GM19395 (cell line): ENCODE measurements around the gene AMN.

ENCODE experiments used
- ATAC-seq: cut with Tn5 transposase; IDR thresholded peaks from one replicate; pipeline ENCODE4 v1.9.1; 2021; ENCODE audit warnings: mild to moderate bottlenecking, moderate library complexity; ENCODE audit not compliant: unreplicated experiment

Gene AMN

DNA sequence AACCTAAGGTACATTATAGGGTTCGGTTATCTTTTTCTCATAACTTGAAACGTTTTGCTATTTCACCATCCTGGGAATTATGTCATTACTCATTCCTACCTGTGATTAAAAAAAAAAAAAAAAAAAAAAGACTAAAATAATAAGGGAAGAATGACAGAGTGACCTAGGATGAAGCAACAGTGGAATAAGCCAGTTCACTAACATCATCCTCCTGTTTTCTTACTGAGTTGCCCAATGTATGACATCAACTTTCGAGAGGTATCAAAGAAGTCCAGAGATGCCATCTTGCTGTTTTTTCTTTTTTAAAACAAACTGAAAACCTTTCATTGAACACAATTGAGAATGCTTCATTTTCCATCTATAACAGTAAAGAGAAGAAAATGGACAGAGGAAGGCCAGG, 42.8 kb downstream of the AMN start:
- ATAC-seq: no peak

DNA sequence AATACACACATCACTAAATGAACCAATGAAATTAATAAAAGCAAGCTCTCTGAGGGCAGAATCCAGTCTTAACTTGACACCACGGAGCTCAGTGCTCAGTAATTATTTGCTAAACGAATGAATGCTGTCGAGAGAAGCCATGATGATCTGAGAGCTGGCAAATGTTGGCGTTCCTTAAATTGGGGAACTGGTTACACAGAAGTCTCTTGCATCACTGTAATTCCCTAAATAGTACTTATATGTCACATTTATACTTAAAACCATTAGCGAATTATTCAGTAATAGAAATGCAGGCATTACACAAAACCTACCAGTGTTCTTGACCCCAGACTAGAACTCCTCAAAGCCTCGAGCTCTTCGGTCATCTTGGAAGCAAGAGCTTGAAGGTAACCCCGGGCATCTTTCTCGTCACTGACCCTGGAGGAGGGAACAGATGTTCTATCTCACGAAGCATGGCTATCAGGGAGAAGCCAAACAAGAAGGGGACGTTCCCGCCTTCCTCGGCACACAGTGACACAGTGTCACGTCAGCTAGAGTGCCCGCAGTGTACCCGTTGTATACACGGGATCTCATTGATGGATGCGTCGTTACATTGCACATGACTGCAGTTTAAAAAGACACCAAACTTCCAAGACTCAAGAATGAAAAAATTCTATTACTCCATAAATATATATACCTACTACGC, 43.6 kb downstream of the AMN start:
- ATAC-seq: no peak

DNA sequence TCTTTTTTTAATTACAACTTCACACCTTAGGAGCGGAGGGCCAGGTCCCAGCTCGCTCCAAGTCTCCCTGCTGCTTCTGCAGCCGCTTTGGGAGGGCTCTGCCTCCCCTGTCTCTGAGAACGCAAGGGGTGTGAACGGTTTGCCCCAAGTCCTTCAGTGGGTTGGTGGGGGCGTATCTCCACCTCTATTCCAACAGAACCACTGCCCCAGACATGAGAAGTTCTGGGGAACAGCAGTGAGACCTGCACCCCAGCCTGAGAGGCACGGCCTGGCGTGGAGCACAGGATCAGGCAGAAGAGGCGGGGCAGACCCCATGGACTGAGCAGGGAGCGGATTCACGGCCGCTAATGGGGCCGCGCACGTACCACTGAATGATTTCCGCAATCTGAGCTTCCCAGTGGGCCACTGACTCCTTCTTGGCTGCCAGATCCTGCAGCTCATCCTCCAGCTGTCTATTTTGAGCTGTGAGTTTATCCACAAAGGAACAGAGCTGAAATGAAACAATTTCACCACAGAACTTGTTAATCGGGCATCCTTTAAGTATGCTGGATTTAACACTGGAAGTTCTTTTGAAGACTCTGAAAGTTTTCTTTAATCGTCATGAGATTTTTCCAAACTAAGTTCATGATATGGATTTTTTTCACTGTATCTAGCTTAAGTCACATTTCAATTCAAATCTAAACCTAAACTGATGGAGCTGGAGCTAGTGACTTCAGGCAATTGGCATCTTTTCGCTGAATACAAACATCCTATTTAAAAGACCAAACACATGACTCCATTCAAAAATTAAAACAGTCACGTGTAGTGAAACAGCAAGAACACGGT, 44.4 kb downstream of the AMN start:
- ATAC-seq: no peak

DNA sequence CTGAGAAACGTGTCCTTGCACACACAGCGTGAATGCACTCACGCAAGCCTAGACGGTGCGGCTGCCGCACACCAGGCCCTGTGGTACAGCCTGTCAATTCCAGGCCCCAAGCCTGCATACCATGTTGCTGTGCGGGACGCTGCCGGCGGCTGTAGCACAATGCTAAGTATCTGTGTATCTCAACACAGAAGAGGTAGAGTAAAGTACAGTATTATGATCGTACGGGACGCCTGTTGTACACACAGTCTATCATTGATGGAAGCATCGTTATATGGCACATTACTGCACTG, 45.0 kb downstream of the AMN start:
- ATAC-seq: no peak

DNA sequence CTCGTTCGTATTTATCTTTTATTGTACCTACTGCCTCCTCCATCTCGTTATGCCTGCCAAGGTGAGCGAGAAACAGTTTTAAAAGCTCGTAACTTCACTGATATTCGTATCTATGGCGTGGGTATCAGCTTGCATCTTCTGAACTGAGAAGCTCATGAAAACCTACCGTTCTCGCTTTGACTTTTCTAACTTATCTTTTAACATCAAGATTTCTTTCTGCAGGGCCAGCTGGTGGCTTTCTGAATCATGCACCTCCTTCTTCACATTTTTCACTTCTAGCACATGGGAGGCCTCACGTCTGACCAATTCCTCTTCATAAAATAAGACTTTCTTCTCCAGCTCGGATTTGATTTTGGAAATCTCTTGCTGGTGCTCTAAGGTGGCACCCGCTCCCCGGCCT, 45.8 kb downstream of the AMN start:
- no peak for ATAC-seq

DNA sequence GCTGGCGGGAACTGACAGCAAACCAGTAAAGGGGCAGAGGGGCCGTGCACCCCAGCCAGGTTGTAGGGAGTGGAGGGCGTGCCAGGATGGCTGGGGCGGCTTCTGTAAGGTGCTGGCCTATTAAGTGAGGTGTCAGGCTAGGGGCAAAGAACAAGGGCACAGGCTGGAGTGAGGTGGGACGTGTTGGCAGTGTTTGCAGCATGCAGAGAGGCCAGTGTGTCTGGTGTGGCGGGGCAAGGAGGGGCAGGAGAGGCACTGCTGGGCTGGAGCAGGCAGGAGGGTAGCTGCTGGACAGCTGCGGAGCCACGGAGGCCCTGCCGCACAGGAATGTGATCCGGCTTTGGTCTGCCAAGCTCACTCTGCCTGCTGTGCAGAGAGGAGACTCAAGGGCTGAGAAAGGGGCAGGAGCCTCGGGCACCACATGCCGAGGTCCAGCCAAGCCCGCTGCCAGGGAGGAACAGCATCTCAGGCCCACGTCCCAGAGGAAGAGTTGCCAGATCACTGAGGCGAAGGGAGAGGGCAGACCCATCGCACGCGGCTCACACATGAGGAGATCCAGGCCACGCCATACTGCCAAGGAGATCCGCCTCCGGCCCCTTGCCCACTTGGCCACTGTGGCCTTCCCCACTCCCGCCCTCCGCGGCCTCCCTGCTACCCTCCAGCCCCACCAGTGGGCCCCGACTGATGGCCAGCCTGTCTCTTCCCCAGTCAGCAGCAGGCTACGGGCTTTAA, 46.8 kb downstream of the AMN start:
- ATAC-seq: no peak

DNA sequence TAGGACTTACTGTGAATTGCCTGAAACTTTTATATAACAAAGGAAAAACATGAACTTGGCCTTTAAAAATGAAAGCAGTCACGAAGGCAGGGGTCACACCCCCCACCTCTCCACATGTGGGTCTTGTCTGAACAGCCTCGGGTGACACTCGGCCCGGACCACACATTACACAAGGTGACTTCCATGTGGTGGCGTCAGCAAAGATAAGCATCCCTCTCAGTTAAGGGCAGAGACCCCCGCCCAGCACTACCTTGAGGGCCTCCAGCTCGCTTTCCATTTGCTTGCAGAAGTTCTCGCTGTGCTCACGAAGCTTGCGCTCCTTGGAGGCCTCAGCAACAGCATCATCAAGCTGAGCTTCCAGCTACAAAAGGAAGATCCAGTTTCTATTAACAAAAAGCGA, 47.4 kb downstream of the AMN start:
- no peak for ATAC-seq

DNA sequence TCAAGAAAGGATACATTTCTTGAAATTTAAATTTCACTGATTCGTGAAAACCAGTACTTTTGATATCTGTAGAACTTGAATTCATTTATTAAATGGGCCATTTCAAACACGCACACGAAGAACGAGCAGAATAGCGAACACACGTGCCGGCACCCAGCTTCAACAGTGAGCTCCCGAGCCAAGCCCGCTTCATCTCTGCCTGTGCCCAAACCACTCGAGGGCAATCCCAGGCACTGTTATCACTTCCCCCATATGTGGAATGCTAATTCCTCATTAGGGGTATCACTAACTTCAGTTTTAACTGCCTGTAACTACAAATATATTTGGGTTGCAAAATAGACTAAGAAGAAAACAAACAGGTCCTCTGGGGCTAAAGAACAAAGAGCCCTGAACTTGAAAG, 48.0 kb downstream of the AMN start:
- ATAC-seq: no peak

DNA sequence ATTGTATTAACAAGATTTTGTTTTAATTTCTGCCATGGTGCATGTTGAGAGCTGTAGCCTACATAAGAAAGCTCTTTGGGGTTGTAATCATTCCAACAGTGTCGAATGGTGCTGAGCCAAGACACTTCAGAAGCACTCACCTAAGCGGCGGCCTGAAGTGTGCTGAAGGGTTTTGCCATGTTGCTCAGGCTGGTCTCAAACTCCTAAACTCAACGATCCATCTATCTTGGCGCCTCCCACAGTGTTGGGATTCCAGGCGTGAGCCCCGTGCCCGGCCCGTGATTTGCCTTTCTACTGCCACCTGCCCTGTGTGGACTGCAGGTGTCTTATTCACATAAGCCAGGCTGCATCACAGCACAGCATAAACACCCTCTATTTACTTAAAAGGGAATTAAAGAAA, 48.9 kb downstream of the AMN start:
- ATAC-seq: no peak

DNA sequence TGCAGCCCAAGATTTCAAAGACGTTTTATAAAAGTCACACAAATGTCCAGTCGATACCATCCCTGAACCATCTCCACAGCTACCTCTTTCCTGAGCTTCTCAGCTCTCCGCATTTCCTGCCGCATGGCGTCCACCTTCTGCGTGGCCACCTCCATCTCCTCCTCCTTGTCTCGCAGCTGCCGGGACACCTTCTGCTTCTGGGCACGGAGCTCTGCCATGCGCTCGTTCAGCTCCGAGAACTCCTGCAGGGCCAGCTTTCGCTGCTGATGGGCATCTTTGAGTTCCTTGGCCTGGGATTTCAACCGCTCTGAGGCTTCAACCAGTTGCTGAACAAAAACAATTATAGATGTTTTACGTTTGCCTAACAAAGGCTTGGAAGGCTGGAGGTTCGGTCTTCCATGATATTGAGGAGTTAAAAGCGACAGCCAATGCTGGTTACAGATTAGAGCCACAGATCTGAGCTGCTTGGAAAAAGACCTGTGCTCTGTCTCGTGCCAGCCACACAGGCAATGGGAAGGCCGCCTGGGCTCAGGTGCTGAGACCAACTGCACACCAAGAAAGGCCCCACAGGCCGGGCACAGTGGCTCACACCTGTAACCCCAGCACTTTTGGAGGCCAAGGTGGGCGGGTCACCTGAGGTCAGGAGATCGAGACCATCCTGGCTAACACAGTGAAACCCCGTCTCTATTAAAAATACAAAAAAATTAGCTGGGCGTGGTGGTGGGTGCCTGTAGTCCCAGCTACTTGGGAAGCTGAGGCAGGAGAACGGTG, 49.6 kb downstream of the AMN start:
- no peak for ATAC-seq

DNA sequence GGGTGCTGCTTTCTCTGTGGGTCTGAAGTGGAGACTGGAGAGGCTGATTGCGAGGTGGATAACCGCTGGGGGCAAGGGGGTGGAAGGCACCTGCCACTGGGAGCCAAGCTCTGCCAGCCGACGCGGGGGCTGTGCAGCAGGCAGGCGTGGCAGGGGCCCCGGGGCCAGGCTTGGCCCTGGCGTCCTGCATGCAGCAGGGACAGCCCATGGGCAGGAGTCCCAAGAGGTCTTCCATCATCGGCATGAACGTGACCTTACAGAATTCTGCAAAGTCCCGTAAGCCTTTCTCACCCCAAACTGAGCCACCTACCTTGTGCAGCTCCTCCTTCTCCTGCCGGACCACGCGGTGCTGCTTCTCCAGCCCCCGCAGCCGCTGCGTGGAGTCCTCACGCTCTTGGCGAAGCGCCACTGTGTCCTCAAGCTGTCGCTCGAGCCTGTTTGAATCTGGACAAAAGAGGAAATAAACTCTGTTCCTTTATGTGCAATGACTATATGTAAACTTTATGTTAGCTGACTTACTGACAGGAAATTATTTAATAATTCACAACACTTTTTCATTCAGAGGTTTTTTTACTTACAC, 51.3 kb downstream of the AMN start:
- ATAC-seq: no peak

DNA sequence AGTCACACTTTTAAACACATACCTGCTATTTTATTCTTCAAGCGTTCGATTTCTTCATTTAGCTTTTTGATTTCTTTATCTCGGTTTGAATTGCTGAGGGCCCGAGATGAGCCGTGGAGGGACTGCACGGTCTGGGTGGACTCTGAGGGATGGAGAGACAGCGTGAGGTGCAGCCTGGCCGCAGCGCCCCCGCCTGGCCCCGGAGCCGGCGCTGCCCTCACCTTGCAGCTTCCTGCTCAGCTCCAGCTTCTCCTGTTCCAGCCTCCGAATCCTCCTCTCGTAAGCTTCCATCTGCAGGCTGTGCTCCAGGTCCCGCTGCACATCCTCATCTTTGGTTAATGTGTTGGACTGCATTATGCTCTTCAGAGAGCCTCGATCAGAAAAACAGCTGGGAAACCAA, 53.2 kb downstream of the AMN start:
- no peak for ATAC-seq

DNA sequence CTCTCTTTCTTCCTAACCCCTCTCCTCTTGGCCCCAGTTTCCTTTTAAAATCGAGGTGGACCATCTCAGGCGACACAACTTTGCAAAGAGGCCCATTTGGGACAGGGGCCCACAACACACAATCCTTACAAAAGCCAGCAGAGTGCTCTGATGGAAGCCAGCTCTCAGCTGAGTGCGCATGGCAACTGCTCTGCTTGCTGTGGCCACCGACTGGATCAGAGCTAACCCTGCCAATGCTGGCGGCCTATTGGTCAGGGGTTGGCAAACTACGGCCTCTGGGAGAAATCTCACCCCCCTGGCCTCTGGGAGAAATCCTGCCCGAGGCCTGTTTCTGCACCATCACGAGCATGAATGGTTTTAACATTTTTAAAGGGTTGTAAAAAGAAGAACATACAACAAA, 55.0 kb downstream of the AMN start:
- ATAC-seq: no peak

DNA sequence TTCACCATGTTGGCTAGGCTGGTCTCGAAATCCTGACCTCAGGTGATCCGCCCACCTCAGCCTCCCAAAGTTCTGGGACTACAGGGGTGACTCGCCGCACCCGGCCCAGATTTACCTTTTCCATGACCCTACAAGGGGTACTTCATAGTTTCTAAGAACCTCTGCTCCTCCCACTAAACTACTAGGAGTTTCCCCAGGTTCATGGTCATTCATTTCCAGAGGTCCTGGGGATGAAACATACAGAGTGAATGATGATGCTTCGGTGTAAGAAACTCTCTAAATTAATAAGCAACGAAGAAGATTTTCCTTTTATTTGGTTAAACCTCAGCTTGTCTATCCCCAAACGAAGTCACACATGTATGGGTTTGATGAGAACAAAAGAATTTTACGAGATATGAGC, 56.9 kb downstream of the AMN start:
- no peak for ATAC-seq

DNA sequence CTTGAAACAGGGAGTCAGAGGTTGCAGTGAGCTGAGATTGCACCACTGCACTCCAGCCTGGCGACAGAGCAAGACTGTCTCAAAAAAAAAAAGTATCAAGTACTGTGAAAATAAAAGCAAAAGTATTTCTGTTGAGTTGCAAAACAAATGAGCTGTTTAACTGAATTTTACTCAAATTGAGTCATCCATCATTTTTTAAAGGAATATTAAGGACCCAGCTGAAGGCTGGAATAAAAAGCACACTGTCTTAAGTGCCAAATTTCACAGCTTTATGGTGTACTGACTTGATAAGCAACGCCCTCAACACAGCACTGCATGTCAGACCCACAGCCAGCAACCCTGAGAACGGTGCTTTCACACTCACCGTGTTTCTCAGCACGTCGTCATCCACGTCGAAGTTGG, 57.9 kb downstream of the AMN start:
- ATAC-seq: no peak
